ENCODE results near the gene SEMA3A.

Gene SEMA3A

GRCh38 chr7:84187813-84188510, 6.6 kb downstream of the SEMA3A start:
- no peak overlapping the region for H3K9ac ChIP-seq (ENCODE audit: low read depth in 1 of 2, low read length in 2 of 2)
- no peak overlapping the region for H3K27ac ChIP-seq (ENCODE audit: low read depth in 2 of 2, low read length in 2 of 2)
- H3K27me3 ChIP-seq (ENCODE audit: control insufficient read depth in 2 of 2, insufficient read depth in 2 of 2, low read length in 2 of 2): no peaks in the 10 kb centered on the region
- no peak overlapping the region for H3K4me3 ChIP-seq (ENCODE audit: low read length in 2 of 2)
- no peaks in the 10 kb centered on the region for H3K36me3 ChIP-seq (ENCODE audit: control insufficient read depth in 2 of 2, insufficient read depth in 2 of 2, low read length in 2 of 2)
- no peaks in the 10 kb centered on the region for H3K4me1 ChIP-seq (ENCODE audit: control insufficient read depth in 2 of 2, insufficient read depth in 2 of 2, low read length in 2 of 2)
- no peaks in the 10 kb centered on the region for H3K9me3 ChIP-seq (ENCODE audit: control insufficient read depth in 2 of 2, low read length in 2 of 2)

- Histone ChIP-seq H3K4me3 (ENCODE audit: low read length in 2 of 2) (no peak overlapping the region), H3K4me1 (ENCODE audit: control insufficient read depth in 2 of 2, insufficient read depth in 2 of 2, low read length in 2 of 2) (no peaks in the 10 kb centered on the region), H3K9me3 (ENCODE audit: control insufficient read depth in 2 of 2, low read length in 2 of 2) (no peaks in the 10 kb centered on the region)
Measured at GRCh38 chr7:84187087-84187805, 7.3 kb downstream of the SEMA3A start.

GRCh38 chr7:84183741-84184140, 10.8 kb downstream of the SEMA3A start:
- Histone ChIP-seq H3K9me3 (ENCODE audit: control insufficient read depth in 2 of 2, low read length in 2 of 2) (no peaks in the 10 kb centered on the region), H3K9ac (ENCODE audit: low read depth in 1 of 2, low read length in 2 of 2) (no peak overlapping the region), H3K27me3 (ENCODE audit: control insufficient read depth in 2 of 2, insufficient read depth in 2 of 2, low read length in 2 of 2) (no peaks in the 10 kb centered on the region), H3K4me3 (ENCODE audit: low read length in 2 of 2) (no peak overlapping the region), H3K4me1 (ENCODE audit: control insufficient read depth in 2 of 2, insufficient read depth in 2 of 2, low read length in 2 of 2) (no peaks in the 10 kb centered on the region), H3K36me3 (ENCODE audit: control insufficient read depth in 2 of 2, insufficient read depth in 2 of 2, low read length in 2 of 2) (no peaks in the 10 kb centered on the region), H3K27ac (ENCODE audit: low read depth in 2 of 2, low read length in 2 of 2) (no peak overlapping the region)

More at GRCh38 chr7:84187087-84187805, 7.3 kb downstream of the SEMA3A start:
- Histone ChIP-seq H3K36me3 (ENCODE audit: control insufficient read depth in 2 of 2, insufficient read depth in 2 of 2, low read length in 2 of 2) (no peaks in the 10 kb centered on the region), H3K27me3 (ENCODE audit: control insufficient read depth in 2 of 2, insufficient read depth in 2 of 2, low read length in 2 of 2) (no peaks in the 10 kb centered on the region), H3K27ac (ENCODE audit: low read depth in 2 of 2, low read length in 2 of 2) (no peak overlapping the region), H3K9ac (ENCODE audit: low read depth in 1 of 2, low read length in 2 of 2) (no peak overlapping the region)

- Histone ChIP-seq H3K27me3 (ENCODE audit: control insufficient read depth in 2 of 2, insufficient read depth in 2 of 2, low read length in 2 of 2) (no peaks in the 10 kb centered on the region), H3K9me3 (ENCODE audit: control insufficient read depth in 2 of 2, low read length in 2 of 2) (no peaks in the 10 kb centered on the region), H3K4me3 (ENCODE audit: low read length in 2 of 2) (no peak overlapping the region), H3K27ac (ENCODE audit: low read depth in 2 of 2, low read length in 2 of 2) (no peak overlapping the region), H3K36me3 (ENCODE audit: control insufficient read depth in 2 of 2, insufficient read depth in 2 of 2, low read length in 2 of 2) (no peaks in the 10 kb centered on the region), H3K4me1 (ENCODE audit: control insufficient read depth in 2 of 2, insufficient read depth in 2 of 2, low read length in 2 of 2) (no peaks in the 10 kb centered on the region), H3K9ac (ENCODE audit: low read depth in 1 of 2, low read length in 2 of 2) (no peak overlapping the region)
Measured at GRCh38 chr7:84182301-84182700, 12.3 kb downstream of the SEMA3A start.

GRCh38 chr7:84181628-84182027, 13.0 kb downstream of the SEMA3A start:
- Histone ChIP-seq H3K9me3 (ENCODE audit: control insufficient read depth in 2 of 2, low read length in 2 of 2) (no peaks in the 10 kb centered on the region), H3K4me3 (ENCODE audit: low read length in 2 of 2) (no peak overlapping the region), H3K27me3 (ENCODE audit: control insufficient read depth in 2 of 2, insufficient read depth in 2 of 2, low read length in 2 of 2) (no peaks in the 10 kb centered on the region), H3K36me3 (ENCODE audit: control insufficient read depth in 2 of 2, insufficient read depth in 2 of 2, low read length in 2 of 2) (no peaks in the 10 kb centered on the region), H3K27ac (ENCODE audit: low read depth in 2 of 2, low read length in 2 of 2) (no peak overlapping the region), H3K4me1 (ENCODE audit: control insufficient read depth in 2 of 2, insufficient read depth in 2 of 2, low read length in 2 of 2) (no peaks in the 10 kb centered on the region), H3K9ac (ENCODE audit: low read depth in 1 of 2, low read length in 2 of 2) (no peak overlapping the region)

GRCh38 chr7:84177758-84178412, 16.7 kb downstream of the SEMA3A start:
- Histone ChIP-seq H3K4me3 (ENCODE audit: low read length in 2 of 2) (no peak overlapping the region), H3K27ac (ENCODE audit: low read depth in 2 of 2, low read length in 2 of 2) (no peak overlapping the region), H3K36me3 (ENCODE audit: control insufficient read depth in 2 of 2, insufficient read depth in 2 of 2, low read length in 2 of 2) (no peaks in the 10 kb centered on the region), H3K27me3 (ENCODE audit: control insufficient read depth in 2 of 2, insufficient read depth in 2 of 2, low read length in 2 of 2) (no peaks in the 10 kb centered on the region), H3K9ac (ENCODE audit: low read depth in 1 of 2, low read length in 2 of 2) (no peak overlapping the region), H3K9me3 (ENCODE audit: control insufficient read depth in 2 of 2, low read length in 2 of 2) (no peaks in the 10 kb centered on the region), H3K4me1 (ENCODE audit: control insufficient read depth in 2 of 2, insufficient read depth in 2 of 2, low read length in 2 of 2) (no peaks in the 10 kb centered on the region)

GRCh38 chr7:84176716-84177115, 17.9 kb downstream of the SEMA3A start:
- Histone ChIP-seq H3K27me3 (ENCODE audit: control insufficient read depth in 2 of 2, insufficient read depth in 2 of 2, low read length in 2 of 2) (no peaks in the 10 kb centered on the region), H3K36me3 (ENCODE audit: control insufficient read depth in 2 of 2, insufficient read depth in 2 of 2, low read length in 2 of 2) (no peaks in the 10 kb centered on the region), H3K9me3 (ENCODE audit: control insufficient read depth in 2 of 2, low read length in 2 of 2) (no peaks in the 10 kb centered on the region), H3K4me1 (ENCODE audit: control insufficient read depth in 2 of 2, insufficient read depth in 2 of 2, low read length in 2 of 2) (no peaks in the 10 kb centered on the region), H3K4me3 (ENCODE audit: low read length in 2 of 2) (no peak overlapping the region), H3K27ac (ENCODE audit: low read depth in 2 of 2, low read length in 2 of 2) (no peak overlapping the region), H3K9ac (ENCODE audit: low read depth in 1 of 2, low read length in 2 of 2) (no peak overlapping the region)

- no peak overlapping the region for H3K4me3 ChIP-seq (ENCODE audit: low read length in 2 of 2)
- H3K36me3 ChIP-seq (ENCODE audit: control insufficient read depth in 2 of 2, insufficient read depth in 2 of 2, low read length in 2 of 2): no peaks in the 10 kb centered on the region
- H3K4me1 ChIP-seq (ENCODE audit: control insufficient read depth in 2 of 2, insufficient read depth in 2 of 2, low read length in 2 of 2): no peaks in the 10 kb centered on the region
- H3K9me3 ChIP-seq (ENCODE audit: control insufficient read depth in 2 of 2, low read length in 2 of 2): no peaks in the 10 kb centered on the region
- no peak overlapping the region for H3K9ac ChIP-seq (ENCODE audit: low read depth in 1 of 2, low read length in 2 of 2)
- H3K27me3 ChIP-seq (ENCODE audit: control insufficient read depth in 2 of 2, insufficient read depth in 2 of 2, low read length in 2 of 2): no peaks in the 10 kb centered on the region
- no peak overlapping the region for H3K27ac ChIP-seq (ENCODE audit: low read depth in 2 of 2, low read length in 2 of 2)
Measured at GRCh38 chr7:84175461-84175860, 19.1 kb downstream of the SEMA3A start.

GRCh38 chr7:84170646-84171045, 23.9 kb downstream of the SEMA3A start:
- H3K36me3 ChIP-seq (ENCODE audit: control insufficient read depth in 2 of 2, insufficient read depth in 2 of 2, low read length in 2 of 2): no peaks in the 10 kb centered on the region
- no peaks in the 10 kb centered on the region for H3K9me3 ChIP-seq (ENCODE audit: control insufficient read depth in 2 of 2, low read length in 2 of 2)
- no peak overlapping the region for H3K9ac ChIP-seq (ENCODE audit: low read depth in 1 of 2, low read length in 2 of 2)
- H3K4me3 ChIP-seq (ENCODE audit: low read length in 2 of 2): no peak overlapping the region
- H3K4me1 ChIP-seq (ENCODE audit: control insufficient read depth in 2 of 2, insufficient read depth in 2 of 2, low read length in 2 of 2): no peaks in the 10 kb centered on the region
- no peak overlapping the region for H3K27ac ChIP-seq (ENCODE audit: low read depth in 2 of 2, low read length in 2 of 2)
- no peaks in the 10 kb centered on the region for H3K27me3 ChIP-seq (ENCODE audit: control insufficient read depth in 2 of 2, insufficient read depth in 2 of 2, low read length in 2 of 2)

GRCh38 chr7:84162584-84162983, 32.0 kb downstream of the SEMA3A start:
- no peak overlapping the region for H3K27ac ChIP-seq (ENCODE audit: low read depth in 2 of 2, low read length in 2 of 2)
- H3K9ac ChIP-seq (ENCODE audit: low read depth in 1 of 2, low read length in 2 of 2): no peak overlapping the region
- no peaks in the 10 kb centered on the region for H3K4me1 ChIP-seq (ENCODE audit: control insufficient read depth in 2 of 2, insufficient read depth in 2 of 2, low read length in 2 of 2)
- H3K27me3 ChIP-seq (ENCODE audit: control insufficient read depth in 2 of 2, insufficient read depth in 2 of 2, low read length in 2 of 2): no peaks in the 10 kb centered on the region
- H3K4me3 ChIP-seq (ENCODE audit: low read length in 2 of 2): no peak overlapping the region
- no peaks in the 10 kb centered on the region for H3K9me3 ChIP-seq (ENCODE audit: control insufficient read depth in 2 of 2, low read length in 2 of 2)
- H3K36me3 ChIP-seq (ENCODE audit: control insufficient read depth in 2 of 2, insufficient read depth in 2 of 2, low read length in 2 of 2): no peaks in the 10 kb centered on the region

Data from mucosa of rectum (tissue), 2 donors.